ENCODE results near the gene CCDC86. TPM values are rescaled to one million over a fixed set of nuclear protein-coding genes. Genes with fewer than 3 reads are reported as not detected.

CCDC86 gene
- total and polyA plus RNA-seq, 4 experiments from 2014 or later = 7.5 to 17.2 (median 11.0) TPM

DNA sequence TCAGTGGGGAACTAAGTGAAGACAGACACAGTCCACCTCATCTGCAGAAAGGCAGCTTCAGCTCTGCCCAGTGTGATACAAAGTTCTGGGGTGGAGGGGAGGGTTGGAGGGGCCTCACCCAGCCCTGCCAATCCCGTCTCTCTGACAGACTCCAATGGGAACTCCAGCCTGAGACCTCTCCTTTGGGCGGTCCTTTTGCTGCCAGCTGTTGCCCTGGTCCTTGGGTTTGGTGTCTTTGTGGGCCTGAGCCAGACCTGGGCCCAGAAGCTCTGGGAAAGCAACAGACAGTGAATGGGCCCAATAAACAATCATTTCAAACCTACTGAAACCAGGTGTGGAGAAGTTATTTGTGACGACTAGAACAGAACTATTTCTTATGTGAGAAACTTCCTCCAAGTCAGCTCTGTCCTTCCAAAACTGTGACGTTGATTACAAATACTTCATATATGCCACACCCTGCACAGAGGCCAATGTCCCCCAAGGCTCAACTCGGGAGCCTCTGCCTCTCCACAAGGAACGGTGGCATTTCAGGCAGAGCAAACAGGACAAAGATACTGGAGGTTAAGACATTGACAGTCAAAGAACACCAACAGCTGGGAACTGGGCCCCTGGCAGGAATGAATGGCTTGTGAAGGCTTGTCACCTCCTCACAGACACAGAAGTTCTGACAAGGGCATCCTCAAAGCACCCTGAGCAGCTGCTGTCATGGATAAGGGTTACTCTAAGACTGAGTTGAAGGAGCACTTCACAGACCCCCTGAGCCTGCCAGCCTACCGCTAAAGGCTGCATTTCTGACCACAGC lies 33.7 kb downstream of the CCDC86 start:
- H3K27ac ChIP-seq (ENCODE audit: low read depth, low read length) = no peak overlapping the region
- no peaks in the 10 kb centered on the region for H3K27me3 ChIP-seq (ENCODE audit: insufficient read depth, low read length)
- POLR2A ChIA-PET (ENCODE audit: partially characterized antibody) = no interaction called here
- Mint-ChIP-seq H3K36me3 (peaks cover 21 to 32% of the 10 kb centered on the region in 2 donors), H3K4me3 (no peak overlapping the region), H3K4me1 (peaks cover 3 to 19% (median 7%) of the 10 kb centered on the region in 4 donors), H3K27me3 (no peaks in the 10 kb centered on the region), H3K27ac (no peak overlapping the region), H3K9me3 (no peaks in the 10 kb centered on the region)
- DNase-seq = no peak
- intact Hi-C loops (cut with micrococcal nuclease) = no loop called here
- peaks cover 18% of the 10 kb centered on the region for H3K36me3 ChIP-seq (ENCODE audit: insufficient read depth, low read length)
- H3K4me1 ChIP-seq (ENCODE audit: insufficient read depth, low read length) = peaks cover 17% of the 10 kb centered on the region
- no peak overlapping the region for H3K4me3 ChIP-seq (ENCODE audit: low read length in 2 of 2)
- CTCF ChIA-PET (ENCODE audit: partially characterized antibody) = interaction anchor here (1.4 kb wide), 1 partner anchor 44 kb away, joined by 3 read pairs; no protein-coding TSS in a partner anchor
- no peaks in the 10 kb centered on the region for H3K9me3 ChIP-seq (ENCODE audit: control insufficient read depth in 1 of 2, low read length in 2 of 2)

GRCh38 chr11:60876168-60876485 lies 34.2 kb downstream of the CCDC86 start:
- DNase-seq = no peak
- Histone ChIP-seq H3K36me3 (ENCODE audit: insufficient read depth, low read length) (peaks cover 24% of the 10 kb centered on the region), H3K9me3 (ENCODE audit: control insufficient read depth in 1 of 2, low read length in 2 of 2) (no peaks in the 10 kb centered on the region), H3K4me3 (ENCODE audit: low read length in 2 of 2) (no peak overlapping the region), H3K27me3 (ENCODE audit: insufficient read depth, low read length) (no peaks in the 10 kb centered on the region), H3K27ac (ENCODE audit: low read depth, low read length) (no peak overlapping the region), H3K4me1 (ENCODE audit: insufficient read depth, low read length) (peaks cover 17% of the 10 kb centered on the region)
- H3K9me3 Mint-ChIP-seq = no peaks in the 10 kb centered on the region
- ChIA-PET POLR2A (ENCODE audit: partially characterized antibody) (no interaction called here), CTCF (ENCODE audit: partially characterized antibody) (interaction anchor here (2.5 kb wide), 1 partner anchor 12 kb away, joined by 9 read pairs; no protein-coding TSS in a partner anchor)
- H3K36me3 Mint-ChIP-seq = peaks cover 27 to 38% of the 10 kb centered on the region in 2 donors
- H3K4me3 Mint-ChIP-seq = no peak overlapping the region
- H3K27me3 Mint-ChIP-seq = no peaks in the 10 kb centered on the region
- intact Hi-C loops (cut with micrococcal nuclease) = no loop called here
- peak overlapping the region in 2 of 7 donors; percentile 51 to 71 for H3K27ac Mint-ChIP-seq
- peaks cover 3 to 14% (median 7%) of the 10 kb centered on the region in 4 donors for H3K4me1 Mint-ChIP-seq

DNA sequence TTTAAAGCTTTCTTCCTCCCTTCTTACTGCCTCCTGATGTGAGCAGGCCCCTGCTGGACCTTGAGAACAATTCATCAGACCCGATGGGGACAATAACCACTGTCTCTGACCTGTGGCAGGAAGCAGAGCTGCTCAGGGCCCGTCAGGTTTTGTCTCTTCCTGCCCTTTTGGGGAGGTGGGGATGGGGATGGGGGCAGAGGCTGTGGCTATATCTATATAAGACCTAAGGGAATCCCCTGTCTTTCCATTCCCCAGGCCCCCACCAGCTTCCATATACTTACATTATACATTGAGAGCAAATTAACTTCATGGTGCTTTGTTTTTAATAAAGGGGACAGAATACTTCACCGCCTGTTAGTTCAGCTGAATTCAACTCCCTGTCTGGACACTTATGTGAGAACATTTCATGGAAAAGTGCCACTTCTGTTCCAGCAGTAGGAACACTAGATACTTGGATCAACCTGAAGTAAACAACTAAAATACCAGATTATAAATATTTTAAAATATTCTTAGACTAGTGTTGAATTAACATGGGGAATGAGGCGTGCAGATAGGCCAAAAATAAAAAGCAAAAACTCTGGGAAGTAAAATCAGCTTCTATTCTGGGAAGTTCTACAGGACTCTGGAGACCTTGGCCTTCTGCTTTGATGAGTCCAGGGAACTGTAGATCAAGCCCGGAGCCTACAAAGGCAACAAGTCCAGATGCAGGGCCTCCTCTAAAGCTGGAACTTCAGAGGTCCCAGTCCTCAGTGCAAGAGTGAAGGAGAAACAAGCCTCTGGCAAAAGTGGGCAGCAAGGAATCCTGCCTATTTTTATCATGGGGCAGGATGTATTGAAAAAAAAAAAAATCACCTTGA lies 36.6 kb downstream of the CCDC86 start:
- intact Hi-C loops (cut with micrococcal nuclease) = no loop called here
- peaks cover 2% of the 10 kb centered on the region for H3K4me1 ChIP-seq (ENCODE audit: insufficient read depth, low read length)
- no peaks in the 10 kb centered on the region for H3K9me3 Mint-ChIP-seq
- no peak overlapping the region for H3K27ac ChIP-seq (ENCODE audit: low read depth, low read length)
- H3K27ac Mint-ChIP-seq = peak overlapping the region in 1 of 7 donors; percentile 34
- no peaks in the 10 kb centered on the region for H3K27me3 ChIP-seq (ENCODE audit: insufficient read depth, low read length)
- ChIA-PET POLR2A (ENCODE audit: partially characterized antibody) (interaction anchor here (1.2 kb wide), 1 partner anchor 20 kb away, joined by 3 read pairs; no protein-coding TSS in a partner anchor), CTCF (ENCODE audit: partially characterized antibody) (interaction anchor here (2.5 kb wide), 1 partner anchor 9 kb away, joined by 9 read pairs; no protein-coding TSS in a partner anchor)
- peaks cover 25% of the 10 kb centered on the region for H3K36me3 ChIP-seq (ENCODE audit: insufficient read depth, low read length)
- no peak overlapping the region for H3K4me3 Mint-ChIP-seq
- no peaks in the 10 kb centered on the region for H3K27me3 Mint-ChIP-seq
- H3K4me1 Mint-ChIP-seq = peaks cover 0 to 7% (median 2%) of the 10 kb centered on the region in 4 donors
- H3K4me3 ChIP-seq (ENCODE audit: low read length in 2 of 2) = no peak overlapping the region
- peaks cover 36 to 53% of the 10 kb centered on the region in 2 donors for H3K36me3 Mint-ChIP-seq
- no peaks in the 10 kb centered on the region for H3K9me3 ChIP-seq (ENCODE audit: control insufficient read depth in 1 of 2, low read length in 2 of 2)
- no peak for DNase-seq

GRCh38 chr11:60879104-60879503 lies 37.2 kb downstream of the CCDC86 start:
- Histone ChIP-seq H3K27me3 (ENCODE audit: insufficient read depth, low read length) (no peaks in the 10 kb centered on the region), H3K4me1 (ENCODE audit: insufficient read depth, low read length) (no peaks in the 10 kb centered on the region), H3K36me3 (ENCODE audit: insufficient read depth, low read length) (peaks cover 25% of the 10 kb centered on the region), H3K27ac (ENCODE audit: low read depth, low read length) (no peak overlapping the region), H3K4me3 (ENCODE audit: low read length in 2 of 2) (no peak overlapping the region), H3K9me3 (ENCODE audit: control insufficient read depth in 1 of 2, low read length in 2 of 2) (no peaks in the 10 kb centered on the region)
- Mint-ChIP-seq H3K36me3 (peaks cover 42 to 58% of the 10 kb centered on the region in 2 donors), H3K9me3 (no peaks in the 10 kb centered on the region), H3K27me3 (no peaks in the 10 kb centered on the region), H3K4me3 (no peak overlapping the region), H3K27ac (no peak overlapping the region), H3K4me1 (peaks cover 0 to 7% (median 4%) of the 10 kb centered on the region in 4 donors)
- ChIA-PET CTCF (ENCODE audit: partially characterized antibody) (no interaction called here), POLR2A (ENCODE audit: partially characterized antibody) (interaction anchor here (1.2 kb wide), 1 partner anchor 20 kb away, joined by 3 read pairs; no protein-coding TSS in a partner anchor)
- DNase-seq = no peak
- intact Hi-C loops (cut with micrococcal nuclease) = no loop called here

- DNase-seq = no peak
- Mint-ChIP-seq H3K4me1 (peaks cover 0 to 7% (median 2%) of the 10 kb centered on the region in 4 donors), H3K27ac (no peak overlapping the region), H3K9me3 (no peaks in the 10 kb centered on the region), H3K27me3 (no peaks in the 10 kb centered on the region), H3K36me3 (peaks cover 46 to 60% of the 10 kb centered on the region in 2 donors), H3K4me3 (no peak overlapping the region)
- Histone ChIP-seq H3K27ac (ENCODE audit: low read depth, low read length) (no peak overlapping the region), H3K36me3 (ENCODE audit: insufficient read depth, low read length) (peaks cover 25% of the 10 kb centered on the region), H3K9me3 (ENCODE audit: control insufficient read depth in 1 of 2, low read length in 2 of 2) (no peaks in the 10 kb centered on the region), H3K4me1 (ENCODE audit: insufficient read depth, low read length) (no peaks in the 10 kb centered on the region), H3K27me3 (ENCODE audit: insufficient read depth, low read length) (no peaks in the 10 kb centered on the region), H3K4me3 (ENCODE audit: low read length in 2 of 2) (no peak overlapping the region)
- ChIA-PET POLR2A (ENCODE audit: partially characterized antibody) (no interaction called here), CTCF (ENCODE audit: partially characterized antibody) (no interaction called here)
- intact Hi-C loops (cut with micrococcal nuclease) = no loop called here
These were observed 38.2 kb downstream of the CCDC86 start for GRCh38 chr11:60879971-60880588.

- DNase-seq = no peak
- Histone ChIP-seq H3K9me3 (ENCODE audit: control insufficient read depth in 1 of 2, low read length in 2 of 2) (no peaks in the 10 kb centered on the region), H3K36me3 (ENCODE audit: insufficient read depth, low read length) (peaks cover 25% of the 10 kb centered on the region), H3K27me3 (ENCODE audit: insufficient read depth, low read length) (no peaks in the 10 kb centered on the region), H3K4me3 (ENCODE audit: low read length in 2 of 2) (no peak overlapping the region), H3K4me1 (ENCODE audit: insufficient read depth, low read length) (no peaks in the 10 kb centered on the region), H3K27ac (ENCODE audit: low read depth, low read length) (no peak overlapping the region)
- ChIA-PET CTCF (ENCODE audit: partially characterized antibody) (no interaction called here), POLR2A (ENCODE audit: partially characterized antibody) (no interaction called here)
- H3K36me3 Mint-ChIP-seq = peaks cover 48 to 60% of the 10 kb centered on the region in 2 donors
- no peak overlapping the region for H3K4me3 Mint-ChIP-seq
- no peaks in the 10 kb centered on the region for H3K27me3 Mint-ChIP-seq
- H3K9me3 Mint-ChIP-seq = no peaks in the 10 kb centered on the region
- H3K27ac Mint-ChIP-seq = peak overlapping the region in 3 of 7 donors; percentile 5 to 72 (median 68)
- peaks cover 0 to 7% (median 2%) of the 10 kb centered on the region in 4 donors for H3K4me1 Mint-ChIP-seq
- intact Hi-C loops (cut with micrococcal nuclease) = no loop called here
These were observed 38.9 kb downstream of the CCDC86 start for GRCh38 chr11:60880643-60881282.
